ENCODE measurements around the gene OR51A4. TPM values are rescaled to one million over a fixed set of nuclear protein-coding genes. Genes with fewer than 3 reads are reported as not detected.

The OR51A4 gene, protein sequence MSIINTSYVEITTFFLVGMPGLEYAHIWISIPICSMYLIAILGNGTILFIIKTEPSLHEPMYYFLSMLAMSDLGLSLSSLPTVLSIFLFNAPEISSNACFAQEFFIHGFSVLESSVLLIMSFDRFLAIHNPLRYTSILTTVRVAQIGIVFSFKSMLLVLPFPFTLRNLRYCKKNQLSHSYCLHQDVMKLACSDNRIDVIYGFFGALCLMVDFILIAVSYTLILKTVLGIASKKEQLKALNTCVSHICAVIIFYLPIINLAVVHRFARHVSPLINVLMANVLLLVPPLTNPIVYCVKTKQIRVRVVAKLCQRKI
- total RNA-seq = not detected in 2 replicates

DNA sequence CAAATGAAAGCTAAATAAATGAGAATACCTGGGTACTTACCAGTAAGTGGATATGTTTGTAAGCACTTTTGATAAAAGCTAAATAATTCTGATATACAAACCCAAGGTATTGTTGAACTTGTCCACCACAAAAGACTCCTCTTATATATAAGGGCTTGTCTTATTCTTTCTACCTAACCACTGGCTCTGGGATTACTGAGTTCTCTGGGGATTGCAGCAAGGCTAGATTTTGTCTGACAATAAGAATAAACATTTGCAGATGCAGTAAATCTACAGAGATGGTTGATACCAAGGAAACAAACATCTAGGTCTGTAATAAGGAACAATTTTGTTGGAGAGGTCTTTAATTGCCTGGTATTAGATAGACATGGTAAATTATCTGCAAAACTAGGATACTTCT is at the start of gene OR51A4:
OR51A4 (minus strand) TSS at position 101 of the 400 bp plus-strand sequence. CDS start 505 bp downstream, outside the sequence.

DNA sequence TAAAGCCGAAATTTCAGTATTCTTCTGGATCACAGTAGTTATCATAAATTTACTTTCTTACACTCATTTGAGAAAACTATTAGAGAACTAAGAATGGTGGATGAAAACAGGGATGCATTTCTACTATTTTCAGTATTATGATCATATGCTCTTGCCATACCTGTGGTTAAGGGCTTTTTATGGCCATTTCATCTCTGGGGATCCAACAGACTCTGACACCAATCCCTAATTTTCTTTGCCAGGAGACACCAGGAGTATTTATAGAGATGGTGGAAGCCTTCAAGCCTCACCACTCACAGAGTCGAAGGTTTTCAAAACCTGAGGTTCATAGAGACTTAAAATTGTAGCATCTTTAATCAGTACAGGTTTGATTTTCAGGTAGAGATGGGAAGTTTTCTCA is 47.1 kb upstream of the OR51A4 start, which contains the start of gene OR51L1:
OR51L1 (plus strand) TSS at position 301 of the 400 bp plus-strand sequence. CDS start 4,132 bp downstream, outside the sequence.

DNA sequence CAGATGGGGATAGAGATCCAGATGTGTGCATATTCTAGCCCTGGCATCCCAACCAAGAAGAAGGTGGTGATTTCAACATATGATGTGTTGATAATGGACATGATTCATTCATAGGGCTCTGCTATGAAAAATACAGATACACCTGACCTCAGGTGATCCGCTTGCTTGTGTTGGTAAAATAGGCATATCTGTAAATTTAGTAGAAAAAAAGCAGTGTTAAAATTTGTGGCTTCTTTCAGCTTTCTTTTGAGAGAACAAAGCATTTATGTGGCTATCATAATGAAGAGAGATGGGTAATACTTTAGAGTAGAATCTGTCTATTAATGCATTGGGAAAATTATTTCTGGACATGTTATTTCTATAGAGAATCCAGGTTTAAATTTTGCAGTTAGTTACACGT is 8.2 kb upstream of the OR51A4 start, which contains the start of gene OR51A2:
OR51A2 (minus strand) TSS at position 101 of the 400 bp plus-strand sequence; CDS start at position 101, 0 bp downstream.

DNA sequence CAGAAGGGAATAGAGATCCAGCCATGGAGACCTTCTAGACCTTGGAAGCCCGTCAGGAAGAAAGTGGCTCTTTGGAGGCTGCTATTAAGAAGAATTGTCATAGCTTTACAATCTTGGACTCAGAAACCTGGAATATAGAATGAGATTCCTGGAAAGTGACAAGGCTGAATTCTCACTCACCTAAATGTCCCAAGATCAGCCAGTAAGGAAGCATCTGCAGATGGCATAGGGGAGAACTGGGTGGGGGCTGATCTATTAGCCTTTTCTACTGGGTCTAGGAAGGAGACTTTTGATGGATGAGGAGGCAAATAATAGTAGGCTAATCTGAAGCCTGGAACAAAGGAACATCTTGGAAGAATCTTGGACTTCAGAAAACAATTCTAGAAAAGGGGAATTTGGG is 23.2 kb downstream of the OR51A4 start, which contains the start of gene OR51G1:
OR51G1 (minus strand) TSS at position 101 of the 400 bp plus-strand sequence; CDS start at position 101, 0 bp downstream.

DNA sequence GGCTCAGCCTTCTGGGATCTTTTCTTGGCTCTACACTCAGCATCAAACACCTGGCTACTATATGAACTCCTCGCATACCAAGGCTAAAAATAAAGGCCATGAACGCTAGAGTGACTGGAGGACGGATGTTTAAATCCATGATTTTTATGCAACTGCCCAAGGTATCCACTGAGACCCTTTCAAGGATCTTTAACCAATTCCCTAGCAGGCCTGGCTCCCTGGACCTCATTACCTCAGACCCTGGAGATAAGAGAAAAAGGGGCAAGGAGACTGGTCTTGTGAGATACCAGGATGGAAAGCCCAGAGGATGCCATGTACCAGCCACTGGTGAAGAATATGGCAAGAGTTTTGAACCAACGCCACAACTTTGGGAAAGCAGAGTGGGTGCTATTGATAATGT is 28.2 kb downstream of the OR51A4 start, which contains the start of gene OR51G2:
OR51G2 (minus strand) TSS at position 101 of the 400 bp plus-strand sequence. CDS start 3,687 bp downstream, outside the sequence.

DNA sequence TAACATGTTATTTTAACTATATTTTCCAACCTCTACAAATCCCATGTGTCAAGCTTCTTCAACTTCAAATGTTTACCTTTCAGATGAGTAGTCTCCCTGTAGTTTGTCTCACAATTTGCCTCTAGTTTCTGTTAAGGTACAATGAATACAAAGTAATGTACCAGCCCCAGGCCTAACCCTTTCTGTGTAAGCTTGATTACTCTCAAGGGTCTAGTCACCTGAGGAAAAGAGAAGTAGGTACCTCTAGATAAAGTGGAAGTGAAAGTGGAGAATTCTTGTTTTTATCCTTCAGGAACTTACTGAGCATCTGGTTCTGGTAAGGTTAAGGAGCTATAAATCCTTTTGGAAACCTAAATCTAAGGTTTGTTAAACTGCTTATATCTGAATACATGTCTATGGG is 43.9 kb downstream of the OR51A4 start, which contains the start of gene OR51A7:
OR51A7 (plus strand) TSS at position 300 of the 400 bp plus-strand sequence. CDS start 3,587 bp downstream, outside the sequence.

Other genes starting within 250 kb of the OR51A4 start
- 0.12 TPM in 1 of 2 replicates, not detected in the other for gene OR51E2, start 249.8 kb downstream of the OR51A4 start, total RNA-seq
- not detected in 2 replicates for gene MMP26, start 242.8 kb downstream of the OR51A4 start, total RNA-seq
- not detected in 2 replicates for gene OR51F1, start 177.7 kb downstream of the OR51A4 start, total RNA-seq
- gene OR52R1, start 143.2 kb downstream of the OR51A4 start, total RNA-seq = not detected in 2 replicates
- not detected in 2 replicates for gene OR51F2, start 126.3 kb downstream of the OR51A4 start, total RNA-seq
- gene OR51S1, start 98.4 kb downstream of the OR51A4 start, total RNA-seq = not detected in 2 replicates
- not detected in 2 replicates for gene OR51T1, start 65.7 kb downstream of the OR51A4 start, total RNA-seq
- not detected in 2 replicates for gene OR51A7, start 43.8 kb downstream of the OR51A4 start, total RNA-seq
- not detected in 2 replicates for gene OR51G2, start 28.3 kb downstream of the OR51A4 start, total RNA-seq
- gene OR51G1, start 23.3 kb downstream of the OR51A4 start, total RNA-seq = not detected in 2 replicates
- gene OR51A2, start 8.1 kb upstream of the OR51A4 start, total RNA-seq = not detected in 2 replicates
- gene OR51L1, start 47.2 kb upstream of the OR51A4 start, total RNA-seq = not detected in 2 replicates
- gene OR52J3, start 98.9 kb upstream of the OR51A4 start, total RNA-seq = not detected in 2 replicates
- gene OR52E2, start 112.0 kb upstream of the OR51A4 start, total RNA-seq = not detected in 2 replicates
- gene OR52E1, start 122.0 kb upstream of the OR51A4 start, total RNA-seq = not detected in 2 replicates
- gene OR52A5, start 190.8 kb upstream of the OR51A4 start, total RNA-seq = not detected in 2 replicates
- not detected in 2 replicates for gene OR52A1, start 207.2 kb upstream of the OR51A4 start, total RNA-seq